ENCODE data around the gene ETV4. TPM values are rescaled to one million over a fixed set of nuclear protein-coding genes. Genes with fewer than 3 reads are reported as not detected.

The ETV4 gene
- total and polyA plus RNA-seq, 2 of the 13 experiments (the other 11 are each of a cell fraction or from before 2014, with no cell fraction given) = 128 to 330 TPM

GRCh38 chr17:43546319-43547188 lies at the start of gene ETV4 (continued):
- no peak for TF ChIP-seq ARID2 (CRISPR knock-in tag; IDR thresholded peaks at IDR 0.05; ENCODE audit: borderline replicate concordance)
- TF ChIP-seq STAT5B (CRISPR knock-in tag; IDR thresholded peaks at IDR 0.05) = no peak
- TF ChIP-seq, protein P1, sequence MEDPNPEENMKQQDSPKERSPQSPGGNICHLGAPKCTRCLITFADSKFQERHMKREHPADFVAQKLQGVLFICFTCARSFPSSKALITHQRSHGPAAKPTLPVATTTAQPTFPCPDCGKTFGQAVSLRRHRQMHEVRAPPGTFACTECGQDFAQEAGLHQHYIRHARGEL (CRISPR knock-in tag; IDR thresholded peaks at IDR 0.05) = 0 out of 2 replicates have a peak, but pooled peaks have one; percentile 9
- TF ChIP-seq, protein P2, sequence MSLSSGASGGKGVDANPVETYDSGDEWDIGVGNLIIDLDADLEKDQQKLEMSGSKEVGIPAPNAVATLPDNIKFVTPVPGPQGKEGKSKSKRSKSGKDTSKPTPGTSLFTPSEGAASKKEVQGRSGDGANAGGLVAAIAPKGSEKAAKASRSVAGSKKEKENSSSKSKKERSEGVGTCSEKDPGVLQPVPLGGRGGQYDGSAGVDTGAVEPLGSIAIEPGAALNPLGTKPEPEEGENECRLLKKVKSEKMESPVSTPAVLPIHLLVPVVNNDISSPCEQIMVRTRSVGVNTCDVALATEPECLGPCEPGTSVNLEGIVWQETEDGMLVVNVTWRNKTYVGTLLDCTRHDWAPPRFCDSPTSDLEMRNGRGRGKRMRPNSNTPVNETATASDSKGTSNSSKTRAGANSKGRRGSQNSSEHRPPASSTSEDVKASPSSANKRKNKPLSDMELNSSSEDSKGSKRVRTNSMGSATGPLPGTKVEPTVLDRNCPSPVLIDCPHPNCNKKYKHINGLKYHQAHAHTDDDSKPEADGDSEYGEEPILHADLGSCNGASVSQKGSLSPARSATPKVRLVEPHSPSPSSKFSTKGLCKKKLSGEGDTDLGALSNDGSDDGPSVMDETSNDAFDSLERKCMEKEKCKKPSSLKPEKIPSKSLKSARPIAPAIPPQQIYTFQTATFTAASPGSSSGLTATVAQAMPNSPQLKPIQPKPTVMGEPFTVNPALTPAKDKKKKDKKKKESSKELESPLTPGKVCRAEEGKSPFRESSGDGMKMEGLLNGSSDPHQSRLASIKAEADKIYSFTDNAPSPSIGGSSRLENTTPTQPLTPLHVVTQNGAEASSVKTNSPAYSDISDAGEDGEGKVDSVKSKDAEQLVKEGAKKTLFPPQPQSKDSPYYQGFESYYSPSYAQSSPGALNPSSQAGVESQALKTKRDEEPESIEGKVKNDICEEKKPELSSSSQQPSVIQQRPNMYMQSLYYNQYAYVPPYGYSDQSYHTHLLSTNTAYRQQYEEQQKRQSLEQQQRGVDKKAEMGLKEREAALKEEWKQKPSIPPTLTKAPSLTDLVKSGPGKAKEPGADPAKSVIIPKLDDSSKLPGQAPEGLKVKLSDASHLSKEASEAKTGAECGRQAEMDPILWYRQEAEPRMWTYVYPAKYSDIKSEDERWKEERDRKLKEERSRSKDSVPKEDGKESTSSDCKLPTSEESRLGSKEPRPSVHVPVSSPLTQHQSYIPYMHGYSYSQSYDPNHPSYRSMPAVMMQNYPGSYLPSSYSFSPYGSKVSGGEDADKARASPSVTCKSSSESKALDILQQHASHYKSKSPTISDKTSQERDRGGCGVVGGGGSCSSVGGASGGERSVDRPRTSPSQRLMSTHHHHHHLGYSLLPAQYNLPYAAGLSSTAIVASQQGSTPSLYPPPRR (CRISPR knock-in tag; IDR thresholded peaks at IDR 0.05; ENCODE audit: borderline replicate concordance) = no peak
- TF ChIP-seq HNF1B (CRISPR knock-in tag; IDR thresholded peaks at IDR 0.05) = 0 out of 2 replicates have a peak, but pooled peaks have one; percentile 9
- TF ChIP-seq ZBTB44 (CRISPR knock-in tag; IDR thresholded peaks at IDR 0.05) = no peak; the same call in 1 of the 2 replicates
- TF ChIP-seq, protein P3, sequence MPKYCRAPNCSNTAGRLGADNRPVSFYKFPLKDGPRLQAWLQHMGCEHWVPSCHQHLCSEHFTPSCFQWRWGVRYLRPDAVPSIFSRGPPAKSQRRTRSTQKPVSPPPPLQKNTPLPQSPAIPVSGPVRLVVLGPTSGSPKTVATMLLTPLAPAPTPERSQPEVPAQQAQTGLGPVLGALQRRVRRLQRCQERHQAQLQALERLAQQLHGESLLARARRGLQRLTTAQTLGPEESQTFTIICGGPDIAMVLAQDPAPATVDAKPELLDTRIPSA (CRISPR knock-in tag; IDR thresholded peaks at IDR 0.05; ENCODE audit: borderline replicate concordance) = no peak; the same call in 1 of the 2 replicates
- TF ChIP-seq ZNF740 (CRISPR knock-in tag; IDR thresholded peaks at IDR 0.05) = no peak
- no peak for TF ChIP-seq ZBTB3 (CRISPR knock-in tag; IDR thresholded peaks at IDR 0.05; ENCODE audit: borderline replicate concordance, low read depth)
- no peak for TF ChIP-seq REXO4 (CRISPR knock-in tag; IDR thresholded peaks at IDR 0.05; ENCODE audit: borderline replicate concordance)
- TF ChIP-seq NCOA1 (CRISPR knock-in tag; IDR thresholded peaks at IDR 0.05) = no peak
- TF ChIP-seq MEIS2 (CRISPR knock-in tag; IDR thresholded peaks at IDR 0.05) = 0 out of 2 replicates have a peak, but pooled peaks have one; percentile 12
- no peak; the same call in 1 of the 2 replicates for TF ChIP-seq GATA4 (IDR thresholded peaks at IDR 0.05; ENCODE audit: borderline replicate concordance, low read depth)
- peak; percentile 34; the same call in 1 of the 2 replicates for TF ChIP-seq MXD4 (CRISPR knock-in tag; IDR thresholded peaks at IDR 0.05)
- TF ChIP-seq KAT8 (CRISPR knock-in tag; IDR thresholded peaks at IDR 0.05) = peak; percentile 11; the same call in 1 of the 2 replicates
- TF ChIP-seq, protein P4, sequence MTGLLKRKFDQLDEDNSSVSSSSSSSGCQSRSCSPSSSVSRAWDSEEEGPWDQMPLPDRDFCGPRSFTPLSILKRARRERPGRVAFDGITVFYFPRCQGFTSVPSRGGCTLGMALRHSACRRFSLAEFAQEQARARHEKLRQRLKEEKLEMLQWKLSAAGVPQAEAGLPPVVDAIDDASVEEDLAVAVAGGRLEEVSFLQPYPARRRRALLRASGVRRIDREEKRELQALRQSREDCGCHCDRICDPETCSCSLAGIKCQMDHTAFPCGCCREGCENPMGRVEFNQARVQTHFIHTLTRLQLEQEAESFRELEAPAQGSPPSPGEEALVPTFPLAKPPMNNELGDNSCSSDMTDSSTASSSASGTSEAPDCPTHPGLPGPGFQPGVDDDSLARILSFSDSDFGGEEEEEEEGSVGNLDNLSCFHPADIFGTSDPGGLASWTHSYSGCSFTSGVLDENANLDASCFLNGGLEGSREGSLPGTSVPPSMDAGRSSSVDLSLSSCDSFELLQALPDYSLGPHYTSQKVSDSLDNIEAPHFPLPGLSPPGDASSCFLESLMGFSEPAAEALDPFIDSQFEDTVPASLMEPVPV (CRISPR knock-in tag; IDR thresholded peaks at IDR 0.05) = peak; percentile 11; the same call in 1 of the 2 replicates
